ENCODE data around the gene OR5H2. TPM values are rescaled to one million over a fixed set of nuclear protein-coding genes. Genes with fewer than 3 reads are reported as not detected.

The OR5H2 gene
- total and polyA plus RNA-seq, 2 donors (not counting 3 experiments of a cell fraction or from before 2014, with no cell fraction given): not detected

- H4K20me1 ChIP-seq (replicated peaks; ENCODE audit: control insufficient read depth, extremely low read depth, insufficient read depth, low read length): no peaks in the 10 kb centered on the region
- no peaks in the 10 kb centered on the region for H3K27me3 ChIP-seq (ENCODE audit: control insufficient read depth in 2 of 2, insufficient read depth in 2 of 2, low read length in 2 of 2)
- no peak overlapping the region for H3K4me2 ChIP-seq (ENCODE audit: insufficient read depth, low read length)
- H3K9me3 ChIP-seq (replicated peaks; ENCODE audit: control insufficient read depth, insufficient read depth, low read length): no peaks in the 10 kb centered on the region
- intact Hi-C loops (cut with micrococcal nuclease): no loop called here
- no peaks in the 10 kb centered on the region for H3K36me3 ChIP-seq (ENCODE audit: control insufficient read depth in 2 of 2, extremely low read depth in 1 of 2, insufficient read depth in 2 of 2, low read length in 2 of 2)
- no TSS peak for BruUV-seq (replicated peaks)
- no peak for DNase-seq (ENCODE audit: low read depth, low spot score)
- no peak for FAIRE-seq
- no peak for TF ChIP-seq JUN (IDR thresholded peaks at IDR 0.05; ENCODE audit: borderline replicate concordance, insufficient read depth, insufficient read length, low read depth)
- no peak for TF ChIP-seq CTCF (IDR thresholded peaks at IDR 0.05; ENCODE audit: extremely low read depth in 1 of 2, insufficient read depth in 1 of 2, low read depth in 1 of 2, low read length in 2 of 2)
- no peak for TF ChIP-seq GATA2 (IDR thresholded peaks at IDR 0.05; ENCODE audit: insufficient read depth, insufficient read length, low read depth, low read length)
- no peak for TF ChIP-seq EZH2 (IDR thresholded peaks at IDR 0.05; ENCODE audit: borderline replicate concordance, low read depth, low read length, severe bottlenecking)
- TF ChIP-seq MAX (IDR thresholded peaks at IDR 0.05; ENCODE audit: insufficient read depth, insufficient read length): no peak
- no peak for TF ChIP-seq MYC (IDR thresholded peaks at IDR 0.05; ENCODE audit: low read depth, low read length)
- TF ChIP-seq POLR2AphosphoS5 (IDR thresholded peaks at IDR 0.05; ENCODE audit: insufficient read depth, low read depth, low read length): no peak
- TF ChIP-seq FOS (IDR thresholded peaks at IDR 0.05; ENCODE audit: borderline replicate concordance, insufficient read depth, low read length): no peak
- no peak for TF ChIP-seq POLR2A (IDR thresholded peaks at IDR 0.05; ENCODE audit: low read depth, low read length)
- H3K4me3 ChIP-seq (replicated peaks in 1 of 3; ENCODE audit: insufficient read depth in 1 of 3, low read depth in 1 of 3, low read length in 3 of 3): no peak overlapping the region
- dilution Hi-C loops (cut with MboI; ENCODE audit: extremely low pct_ligation_motif_present, low sequenced_read_pairs): no loop called here
- POLR2A ChIA-PET: no interaction called here
- H3K27ac ChIP-seq (ENCODE audit: insufficient read depth, low read depth, low read length): no peak overlapping the region
- H3K79me2 ChIP-seq (ENCODE audit: control insufficient read depth, insufficient read depth, low read length): no peaks in the 10 kb centered on the region
- H3K4me1 ChIP-seq (ENCODE audit: control insufficient read depth, extremely low read depth, insufficient read depth, low read length): no peaks in the 10 kb centered on the region
- CTCF ChIA-PET: no interaction called here
- no peaks in the 10 kb centered on the region for H3K9me1 ChIP-seq (replicated peaks; ENCODE audit: control insufficient read depth, extremely low read depth, insufficient read depth, low read length)
- H2AFZ ChIP-seq (ENCODE audit: low read depth, low read length): no peak overlapping the region
- H3K9ac ChIP-seq (replicated peaks; ENCODE audit: extremely low read depth, insufficient read depth, low read length): no peak overlapping the region
Observed at GRCh38 chr3:98243843-98244242, 38.5 kb upstream of the OR5H2 start.

Measured in endothelial cell of umbilical vein (primary cell).